GM21825 (cell line): ENCODE data around the gene FBXW7.

ENCODE experiments used
- ATAC-seq: cut with Tn5 transposase; IDR thresholded peaks from one replicate; pipeline ENCODE4 v1.9.1; 2021; ENCODE audit warnings: mild to moderate bottlenecking, moderate library complexity; ENCODE audit not compliant: unreplicated experiment

The FBXW7 gene

GRCh38 chr4:152478461-152479237 lies 57.2 kb downstream of the FBXW7 start:
- ATAC-seq, result no peak

GRCh38 chr4:152476796-152477195 lies 59.1 kb downstream of the FBXW7 start:
- ATAC-seq, result no peak

- no peak for ATAC-seq
Observed at GRCh38 chr4:152471251-152471792, 64.6 kb downstream of the FBXW7 start.

GRCh38 chr4:152468408-152468807 lies 67.5 kb downstream of the FBXW7 start:
- no peak for ATAC-seq

- no peak for ATAC-seq
Observed at GRCh38 chr4:152467101-152467500, 68.8 kb downstream of the FBXW7 start.

- ATAC-seq, result no peak
Observed at GRCh38 chr4:152464030-152464823, 71.7 kb downstream of the FBXW7 start.

- no peak for ATAC-seq
Observed at GRCh38 chr4:152463562-152463961, 72.3 kb downstream of the FBXW7 start.

GRCh38 chr4:152462695-152463094 lies 73.2 kb downstream of the FBXW7 start:
- ATAC-seq, result no peak

- peak; percentile 66 for ATAC-seq
Observed at GRCh38 chr4:152462047-152462446, 73.8 kb downstream of the FBXW7 start.

GRCh38 chr4:152460488-152460887 lies 75.4 kb downstream of the FBXW7 start:
- ATAC-seq, result peak; percentile 24

- no peak for ATAC-seq
Observed at GRCh38 chr4:152459326-152459725, 76.6 kb downstream of the FBXW7 start.

GRCh38 chr4:152458801-152459302 lies 77.0 kb downstream of the FBXW7 start:
- ATAC-seq, result peak; percentile 34

- ATAC-seq, result no peak
Observed at GRCh38 chr4:152456609-152457008, 79.3 kb downstream of the FBXW7 start.

- no peak for ATAC-seq
Observed at GRCh38 chr4:152455311-152455710, 80.6 kb downstream of the FBXW7 start.

GRCh38 chr4:152454398-152455011 lies 81.4 kb downstream of the FBXW7 start:
- ATAC-seq, result no peak

GRCh38 chr4:152451496-152451895 lies 84.4 kb downstream of the FBXW7 start:
- no peak for ATAC-seq

- no peak for ATAC-seq
Observed at GRCh38 chr4:152448854-152449253, 87.0 kb downstream of the FBXW7 start.

GRCh38 chr4:152448038-152448707 lies 87.7 kb downstream of the FBXW7 start:
- no peak for ATAC-seq

GRCh38 chr4:152443859-152444258 lies 92.0 kb downstream of the FBXW7 start:
- ATAC-seq, result no peak

- ATAC-seq, result no peak
Observed at GRCh38 chr4:152437561-152437960, 98.3 kb downstream of the FBXW7 start.

GRCh38 chr4:152436384-152436783 lies 99.5 kb downstream of the FBXW7 start:
- ATAC-seq, result no peak
